GM19395 (cell line): ENCODE measurements around the gene TMEM165.

Experiments
- ATAC-seq: cut with Tn5 transposase; IDR thresholded peaks from one replicate; pipeline ENCODE4 v1.9.1; 2021; ENCODE audit warnings: mild to moderate bottlenecking, moderate library complexity; ENCODE audit not compliant: unreplicated experiment

Gene TMEM165

GRCh38 chr4:55367084-55367722 lies 28.6 kb upstream of the TMEM165 start:
- no peak for ATAC-seq

GRCh38 chr4:55369968-55370367 lies 25.8 kb upstream of the TMEM165 start:
- ATAC-seq, result no peak

- ATAC-seq, result no peak
Observed at GRCh38 chr4:55372259-55372658, 23.5 kb upstream of the TMEM165 start.

- no peak for ATAC-seq
Observed at GRCh38 chr4:55373461-55373860, 22.3 kb upstream of the TMEM165 start.

DNA sequence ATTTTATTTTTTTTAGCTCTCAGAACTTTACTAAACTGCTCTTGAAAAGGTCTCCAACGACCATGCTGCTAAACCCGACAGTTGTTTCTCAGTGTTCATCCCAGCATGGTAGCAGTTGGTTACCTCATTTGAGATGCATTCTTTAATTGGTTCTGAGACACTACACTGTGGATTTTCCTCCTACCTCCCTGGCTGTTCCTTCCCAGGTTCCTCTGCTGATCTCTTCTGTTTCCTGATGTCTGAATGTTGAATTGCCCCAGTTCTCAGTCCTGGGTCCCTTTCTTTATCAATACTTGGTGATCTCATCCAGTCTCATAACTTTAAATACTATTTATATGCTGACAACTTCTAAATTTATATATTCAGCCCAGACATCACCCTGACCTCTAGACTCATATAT lies 19.1 kb upstream of the TMEM165 start:
- no peak for ATAC-seq

GRCh38 chr4:55378617-55379467 lies 16.9 kb upstream of the TMEM165 start:
- ATAC-seq, result no peak

DNA sequence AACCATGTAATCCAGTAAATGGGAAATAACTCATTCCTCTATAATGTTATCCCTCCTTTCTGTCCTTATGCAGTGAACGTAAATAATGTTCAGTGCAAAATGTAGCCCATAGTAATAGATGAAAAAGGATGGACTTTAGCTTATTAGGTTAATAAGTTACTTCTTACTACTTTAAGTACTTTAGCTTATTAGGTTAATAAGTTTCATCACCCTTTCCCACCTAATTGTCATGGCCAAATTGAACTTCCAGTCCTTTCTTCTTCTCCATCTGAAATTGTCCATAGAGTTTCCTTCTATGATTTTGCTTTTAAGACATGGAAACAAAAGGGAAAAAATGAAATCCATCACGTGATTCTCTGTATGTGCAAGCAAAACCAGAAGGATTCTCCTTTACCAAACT lies 15.2 kb upstream of the TMEM165 start:
- no peak for ATAC-seq

- no peak for ATAC-seq
Observed at GRCh38 chr4:55381502-55381901, 14.3 kb upstream of the TMEM165 start.

GRCh38 chr4:55382488-55383003 lies 13.2 kb upstream of the TMEM165 start:
- no peak for ATAC-seq

DNA sequence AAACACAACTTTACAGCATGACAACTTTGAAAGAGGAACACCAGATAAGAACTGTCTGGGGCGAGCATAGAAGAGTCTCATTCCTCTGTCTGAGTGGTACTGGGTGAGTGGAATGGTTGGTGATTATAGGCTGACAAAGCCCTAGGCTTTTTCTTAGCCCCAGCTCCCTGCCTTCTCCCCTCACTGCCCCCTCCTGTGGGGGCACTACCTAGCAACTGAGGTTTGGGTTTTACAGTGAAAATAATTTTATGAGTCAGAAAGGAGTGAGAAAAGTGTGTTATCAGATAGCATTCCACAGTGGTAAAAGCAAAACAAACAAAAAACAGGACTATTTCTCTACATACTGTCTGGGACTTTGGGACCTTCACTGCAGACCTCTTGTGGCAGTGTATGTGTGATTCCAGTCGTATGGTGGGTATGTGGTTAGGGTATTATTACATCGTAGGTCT lies 10.5 kb upstream of the TMEM165 start:
- ATAC-seq, result no peak

DNA sequence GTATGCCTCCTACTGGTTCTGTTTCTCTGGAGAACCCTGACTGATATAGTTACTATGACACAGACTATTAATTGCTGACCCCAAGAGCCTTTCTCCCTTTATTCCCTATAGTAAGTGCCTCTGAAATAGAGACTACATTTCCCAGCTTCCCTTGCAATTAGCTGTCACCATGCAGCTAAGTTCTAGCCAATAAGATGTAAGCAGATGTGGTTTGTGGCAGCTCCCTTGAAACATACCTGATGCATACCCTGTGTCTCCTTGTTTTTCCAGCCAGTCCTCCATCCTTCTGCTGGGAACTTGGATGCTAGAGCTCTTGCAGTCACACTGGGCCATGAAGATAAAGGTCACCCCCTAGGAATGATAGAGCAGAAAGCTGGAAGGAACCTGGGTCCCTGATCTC lies 9.7 kb upstream of the TMEM165 start:
- ATAC-seq, result peak; percentile 88

GRCh38 chr4:55386840-55387239 lies 8.9 kb upstream of the TMEM165 start:
- ATAC-seq, result no peak

DNA sequence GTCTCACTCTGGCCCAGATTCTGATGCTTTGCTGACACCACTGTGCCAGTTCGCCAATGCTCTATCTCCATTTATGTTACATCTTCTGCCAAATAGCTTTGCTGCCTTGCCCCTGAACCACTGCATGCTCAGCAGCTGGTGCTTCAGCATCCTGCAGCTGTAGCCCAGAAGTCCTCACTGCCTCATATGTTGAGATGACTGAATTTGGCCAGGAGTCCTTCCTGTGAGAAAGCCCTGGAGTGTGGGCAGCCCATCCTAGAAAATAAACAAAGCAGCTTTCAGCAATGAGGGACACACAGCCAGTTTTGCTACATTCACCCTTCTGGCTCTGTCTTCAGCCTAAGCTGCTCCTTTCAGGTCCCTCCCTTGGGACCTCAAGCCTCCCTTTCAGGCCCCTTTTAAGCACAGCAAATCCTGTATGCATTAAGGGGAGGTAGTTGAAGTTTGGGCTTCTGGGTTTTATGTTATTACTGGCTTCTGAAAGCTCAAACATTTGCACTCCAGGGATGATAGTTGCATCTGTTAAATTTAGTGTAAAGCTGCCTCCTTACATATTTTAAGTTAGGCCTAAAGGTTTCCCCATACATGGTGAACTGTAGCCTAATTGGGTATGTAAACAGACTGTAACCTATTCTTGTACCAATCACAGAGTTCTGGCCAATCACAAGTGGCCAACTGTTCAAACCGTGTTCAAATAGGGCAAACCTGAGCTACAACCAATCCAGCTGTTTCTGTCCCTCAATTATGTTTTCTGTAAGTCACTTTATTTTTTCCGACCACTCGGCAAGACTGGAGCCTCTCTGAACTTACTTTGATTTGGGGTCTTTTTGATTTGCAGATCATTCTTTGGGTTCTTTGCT lies 2.1 kb upstream of the TMEM165 start:
- no peak for ATAC-seq

DNA sequence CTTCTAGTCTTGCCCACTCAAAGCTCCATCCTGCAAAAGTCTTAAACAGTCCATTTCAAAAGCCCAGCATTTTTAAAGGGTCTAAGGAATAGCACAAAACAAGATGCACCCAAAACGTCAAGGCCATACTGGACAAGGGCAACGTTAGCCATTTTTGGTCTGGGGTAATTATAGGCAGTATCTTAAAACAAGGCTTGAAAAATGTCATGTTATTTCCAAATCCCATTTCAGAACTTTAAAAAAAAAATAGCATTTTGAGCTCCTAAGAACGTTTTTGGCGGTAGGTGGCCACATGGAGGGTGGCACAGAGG lies 584 bp upstream of the TMEM165 start:
- ATAC-seq, result peak; percentile 4

- ATAC-seq, result peak; percentile 31
Observed at GRCh38 chr4:55396308-55397125, 760 bp downstream of the TMEM165 start.

GRCh38 chr4:55397126-55397436 lies 1.3 kb downstream of the TMEM165 start:
- no peak for ATAC-seq

GRCh38 chr4:55397520-55398321 lies 2.0 kb downstream of the TMEM165 start:
- no peak for ATAC-seq

GRCh38 chr4:55398461-55398860 lies 2.7 kb downstream of the TMEM165 start:
- ATAC-seq, result no peak

- ATAC-seq, result no peak
Observed at GRCh38 chr4:55398966-55399365, 3.2 kb downstream of the TMEM165 start.

GRCh38 chr4:55399581-55399980 lies 3.8 kb downstream of the TMEM165 start:
- no peak for ATAC-seq
